Left renal pelvis (tissue), 4 donors: ENCODE measurements around the gene SLC27A1. TPM values are rescaled to one million over a fixed set of nuclear protein-coding genes. Genes with fewer than 3 reads are reported as not detected.

Experiments
- polyA plus RNA-seq, 4 donors: library from polyadenylated mRNA; unstranded; fragments of 120-200 nt; gene quantifications; one replicate each; pipeline ENCODE4 v1.2.1, GENCODE V29; 2013; ENCODE audit not compliant: insufficient read length in 4 of 4

Gene SLC27A1
- polyA plus RNA-seq, 4 donors: 11.0 to 22.6 (median 14.5) TPM

Other genes with a start within 250 kb of the SLC27A1 start
- 10 to 100 TPM; 13.2 to 23.2 (median 18.6) TPM for gene OCEL1, start 244.3 kb upstream of the SLC27A1 start, polyA plus RNA-seq
- 10 to 100 TPM; 23.7 to 60.1 (median 32.9) TPM for gene NR2F6, start 224.6 kb upstream of the SLC27A1 start, polyA plus RNA-seq
- gene USHBP1, start 205.8 kb upstream of the SLC27A1 start, polyA plus RNA-seq: 1 to 10 TPM; 3.1 to 9.0 (median 5.6) TPM
- 100 to 1,000 TPM in 3 of 4 donors, 10 to 100 TPM in 1; 87.4 to 121 (median 108) TPM for gene BABAM1, start 203.1 kb upstream of the SLC27A1 start, polyA plus RNA-seq
- 1 to 10 TPM in 2 of 4 donors, under 1 TPM in 2; 0.76 to 1.6 (median 1.2) TPM for gene ANKLE1, start 188.6 kb upstream of the SLC27A1 start, polyA plus RNA-seq
- 10 to 100 TPM in 2 of 4 donors, 1 to 10 TPM in 2; 7.8 to 13.5 (median 10.3) TPM for gene ABHD8, start 167.1 kb upstream of the SLC27A1 start, polyA plus RNA-seq
- 10 to 100 TPM; 33.6 to 61.0 (median 48.6) TPM for gene MRPL34, start 164.7 kb upstream of the SLC27A1 start, polyA plus RNA-seq
- 10 to 100 TPM; 30.1 to 43.6 (median 36.5) TPM for gene DDA1, start 161.0 kb upstream of the SLC27A1 start, polyA plus RNA-seq
- 10 to 100 TPM in 3 of 4 donors, 1 to 10 TPM in 1; 7.5 to 19.8 (median 13.6) TPM for gene ANO8, start 135.7 kb upstream of the SLC27A1 start, polyA plus RNA-seq
- gene GTPBP3, start 133.0 kb upstream of the SLC27A1 start, polyA plus RNA-seq: 10 to 100 TPM; 12.2 to 32.5 (median 19.4) TPM
- gene PLVAP, start 93.2 kb upstream of the SLC27A1 start, polyA plus RNA-seq: 100 to 1,000 TPM in 3 of 4 donors, 10 to 100 TPM in 1; 75.0 to 188 (median 171) TPM
- gene CCDC194, start 76.3 kb upstream of the SLC27A1 start, polyA plus RNA-seq: 1 to 10 TPM in 3 of 4 donors, under 1 TPM in 1; 0.57 to 5.4 (median 1.5) TPM
- 100 to 1,000 TPM in 3 of 4 donors, 10 to 100 TPM in 1; 58.8 to 143 (median 105) TPM for gene BST2, start 64.9 kb upstream of the SLC27A1 start, polyA plus RNA-seq
- 10 to 100 TPM; 45.3 to 88.9 (median 51.3) TPM for gene MVB12A, start 50.5 kb upstream of the SLC27A1 start, polyA plus RNA-seq
- 1 to 10 TPM; 2.0 to 5.9 (median 3.2) TPM for gene TMEM221, start 21.9 kb upstream of the SLC27A1 start, polyA plus RNA-seq
- gene NXNL1, start 9.6 kb upstream of the SLC27A1 start, polyA plus RNA-seq: under 1 TPM in 2 of 4 donors, not detected in 2; 0.26 to 0.43 TPM
- gene PGLS, start 41.1 kb downstream of the SLC27A1 start, polyA plus RNA-seq: 10 to 100 TPM; 53.5 to 84.6 (median 58.2) TPM
- 10 to 100 TPM; 45.1 to 74.7 (median 52.8) TPM for gene COLGALT1, start 85.1 kb downstream of the SLC27A1 start, polyA plus RNA-seq
- 1 to 10 TPM in 1 of 4 donors, under 1 TPM in 3; 0.10 to 1.2 (median 0.16) TPM for gene UNC13A, start 217.8 kb downstream of the SLC27A1 start, polyA plus RNA-seq
- gene MAP1S, start 249.0 kb downstream of the SLC27A1 start, polyA plus RNA-seq: 10 to 100 TPM; 34.3 to 41.7 (median 37.8) TPM